CD4-positive, alpha-beta T cell treated with Interferon alpha-2 for 1 hour (primary cell): ENCODE data around the gene PNN.
"Not testable (repeated sequence)": the region's sequence is repeated elsewhere in the genome, so short reads cannot be mapped to it uniquely, and the experiment has no call there.

Experiments used
- DNase-seq, 2 donors: peaks; one replicate each; pipeline ENCODE4 v3.0.0-alpha.2; 2020 to 2022

The PNN gene

GRCh38 chr14:39174560-39175444 lies at the start of gene PNN:
Gene PNN, plus strand, starts transcription at chr14:39175254. Its CDS starts 26 bp downstream, at chr14:39175280.
- peak; percentile 98 to 99 for DNase-seq

DNA sequence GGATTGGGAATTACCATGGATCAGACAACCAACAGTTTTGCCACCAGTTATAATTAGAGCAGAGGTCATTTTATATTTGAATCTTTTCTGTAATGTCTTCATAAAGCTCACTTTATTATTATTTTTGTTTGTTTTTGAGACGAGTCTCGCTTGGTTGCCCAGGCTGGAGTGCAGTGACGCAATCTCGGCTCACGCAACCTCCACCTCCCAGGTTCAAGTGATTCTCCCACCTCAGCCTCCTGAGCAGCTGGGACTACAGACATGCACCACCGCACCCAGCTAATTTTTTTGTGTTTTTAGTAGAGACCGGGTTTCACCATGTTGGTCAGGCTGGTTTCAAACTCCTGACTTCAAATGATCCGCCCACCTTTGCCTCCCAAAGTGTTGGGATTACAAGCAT lies 37.2 kb upstream of the PNN start:
- DNase-seq: not testable (repeated sequence)

GRCh38 chr14:39138440-39138839 lies 36.6 kb upstream of the PNN start:
- DNase-seq: no peak

DNA sequence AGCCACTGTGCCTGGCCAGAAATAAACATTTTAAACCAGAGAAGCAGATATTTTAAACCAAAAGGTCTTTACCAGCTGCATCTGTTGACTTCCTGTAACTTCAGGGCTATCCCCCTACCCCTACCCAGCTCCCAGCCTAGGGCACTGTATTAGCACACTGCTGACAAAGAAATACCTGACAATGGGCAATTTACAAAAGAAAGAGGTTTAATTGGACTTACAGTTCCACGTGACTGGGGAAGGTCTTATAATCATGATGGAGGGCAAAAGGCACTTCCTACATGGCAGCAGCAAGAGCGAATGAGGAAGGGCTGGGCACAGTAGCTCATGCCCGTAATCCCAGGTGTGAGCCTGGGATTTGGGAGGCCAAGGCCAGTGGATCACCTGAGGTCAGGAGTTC lies 34.9 kb upstream of the PNN start:
- DNase-seq: no peak

DNA sequence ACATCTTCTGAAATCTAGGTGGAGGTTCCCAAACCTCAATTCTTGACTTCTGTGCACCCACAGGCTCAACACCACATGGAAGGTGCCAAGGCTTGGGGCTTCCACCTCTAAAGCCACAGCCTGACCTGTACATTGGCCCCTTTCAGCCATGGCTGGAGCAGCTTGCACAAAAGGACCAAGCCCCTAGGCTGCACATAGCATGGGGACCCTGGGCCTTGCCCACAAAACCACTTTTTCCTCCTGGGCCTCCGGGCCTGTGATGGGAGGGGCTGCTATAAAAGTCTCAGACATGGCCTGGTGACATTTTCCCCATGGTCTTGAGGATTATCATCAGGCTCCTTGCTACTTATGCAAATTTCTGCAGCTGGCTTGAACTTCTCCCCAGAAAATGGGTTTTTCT lies 33.4 kb upstream of the PNN start:
- not testable (repeated sequence) for DNase-seq

DNA sequence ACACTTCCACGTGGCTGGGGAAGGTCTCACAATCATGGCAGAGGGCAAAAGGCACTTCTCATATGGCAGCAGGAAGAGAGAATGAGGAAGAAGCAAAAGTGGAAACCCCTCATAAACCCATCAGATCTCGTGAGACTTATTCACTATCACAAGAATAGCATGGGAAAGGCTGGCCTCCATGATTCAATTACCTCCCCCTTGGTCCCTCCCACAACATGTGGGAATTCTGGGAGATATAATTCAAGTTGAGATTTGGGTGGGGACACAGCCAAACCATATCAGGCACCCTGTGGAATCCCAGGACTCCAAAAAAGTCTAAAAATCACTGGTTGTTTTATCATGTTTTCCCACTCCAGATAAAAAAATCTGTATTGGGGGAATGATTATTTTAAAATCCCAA lies 31.8 kb upstream of the PNN start:
- not testable (repeated sequence) for DNase-seq

DNA sequence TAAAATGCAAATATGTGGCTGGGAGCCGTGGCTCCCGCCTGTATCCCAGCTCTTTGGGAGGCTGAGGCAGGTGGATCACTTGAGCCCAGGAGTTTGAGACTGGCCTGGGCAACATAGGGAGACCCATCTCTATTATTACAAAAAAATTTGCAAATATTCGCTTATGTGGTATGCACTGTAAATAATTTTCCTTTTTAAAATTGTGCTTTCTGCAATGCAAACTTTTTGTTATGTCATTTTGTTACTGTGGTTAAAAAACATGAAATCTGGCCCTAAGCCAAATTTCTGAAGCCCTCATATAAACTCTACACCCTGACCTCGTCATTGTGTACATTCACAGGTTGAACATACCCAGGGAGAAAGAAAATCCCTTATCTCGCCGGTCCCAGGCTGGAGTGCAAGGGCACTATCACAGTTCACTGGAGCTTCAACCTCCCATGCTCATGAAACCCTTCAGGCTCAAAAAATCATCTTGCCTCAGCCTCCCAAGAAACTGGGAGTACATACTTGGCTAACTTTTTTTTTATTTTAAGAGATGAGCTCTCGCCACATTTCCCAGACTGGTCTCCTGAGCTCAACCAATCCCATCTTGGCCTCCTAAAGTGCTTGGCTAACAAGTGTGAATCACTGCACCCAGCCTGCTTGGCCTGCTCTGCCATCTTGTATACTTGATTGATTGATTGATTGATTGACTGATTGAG lies 29.6 kb upstream of the PNN start:
- no peak for DNase-seq

- DNase-seq: no peak
Observed at GRCh38 chr14:39154594-39155189, 20.4 kb upstream of the PNN start.

- no peak for DNase-seq
Observed at GRCh38 chr14:39157491-39157890, 17.6 kb upstream of the PNN start.

DNA sequence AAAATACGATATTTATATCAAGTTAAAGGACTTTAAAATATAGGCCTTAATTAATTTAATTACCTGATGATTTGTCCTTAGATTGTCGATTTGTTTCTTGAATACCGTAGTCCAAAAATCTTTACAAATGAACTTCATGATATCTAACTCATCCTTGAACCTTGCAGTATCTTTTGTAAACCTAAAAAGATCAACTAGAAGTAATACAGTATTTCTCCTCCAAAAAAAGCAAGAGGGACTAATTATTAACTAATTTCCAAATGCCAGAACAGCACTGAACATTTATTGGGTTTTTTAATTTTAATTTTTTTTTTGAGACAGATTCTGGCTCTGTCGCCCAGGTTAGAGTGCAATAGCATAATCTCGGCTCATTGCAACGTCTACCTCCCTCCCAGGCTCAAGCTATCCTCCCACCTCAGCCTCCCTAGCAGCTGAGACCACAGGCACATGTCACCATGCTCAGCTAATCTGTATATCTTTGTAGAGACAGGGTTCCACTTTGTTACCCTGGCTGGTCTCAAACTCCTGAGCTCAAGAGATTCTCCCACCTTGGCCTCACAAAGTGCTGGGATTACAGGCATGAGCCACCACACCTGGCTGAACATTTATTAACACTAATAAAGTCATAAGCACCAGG lies 16.7 kb upstream of the PNN start:
- no peak for DNase-seq

DNA sequence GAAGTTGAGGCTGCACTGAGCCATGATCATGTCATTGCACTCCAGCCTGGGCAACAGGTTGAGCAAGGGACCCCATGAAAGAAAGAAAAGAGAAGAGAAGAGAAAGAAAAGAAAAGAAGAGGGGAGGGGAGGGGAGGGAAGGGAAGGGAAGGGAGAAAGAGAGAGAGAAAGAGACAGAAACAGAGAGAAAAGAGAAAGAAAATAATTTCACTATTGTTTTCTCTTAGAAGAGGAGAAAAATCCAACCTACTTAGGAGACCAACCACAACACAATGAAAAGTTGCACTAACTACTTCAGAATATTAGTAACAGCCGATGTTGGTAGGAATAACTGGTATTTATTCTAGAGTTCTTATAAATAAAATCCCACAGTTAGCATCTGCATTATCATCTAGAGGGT lies 14.6 kb upstream of the PNN start:
- DNase-seq: no peak

- DNase-seq: not testable (repeated sequence)
Observed at GRCh38 chr14:39167797-39168320, 7.2 kb upstream of the PNN start.

DNA sequence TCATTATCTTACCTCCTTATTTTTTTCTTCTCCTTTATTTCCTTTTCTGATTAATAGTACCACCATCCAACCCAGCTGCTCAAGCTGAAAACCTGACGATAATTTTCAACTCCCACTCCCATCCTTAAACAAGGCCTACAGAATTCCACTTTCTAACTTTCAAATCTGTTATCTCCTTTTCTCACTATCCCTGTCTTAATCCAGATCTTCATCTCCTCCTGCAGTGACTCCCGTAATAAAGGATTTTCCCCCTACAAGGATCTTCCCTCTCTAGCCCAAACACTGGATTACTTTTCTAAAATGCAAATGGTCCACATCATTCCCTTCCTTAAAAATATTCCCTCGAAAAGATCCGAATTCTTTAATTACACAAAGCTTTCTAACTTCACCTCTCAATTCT lies 6.5 kb upstream of the PNN start:
- no peak for DNase-seq

- no peak for DNase-seq
Observed at GRCh38 chr14:39169541-39169900, 5.5 kb upstream of the PNN start.

GRCh38 chr14:39173198-39173597 lies 1.9 kb upstream of the PNN start:
- no peak for DNase-seq

DNA sequence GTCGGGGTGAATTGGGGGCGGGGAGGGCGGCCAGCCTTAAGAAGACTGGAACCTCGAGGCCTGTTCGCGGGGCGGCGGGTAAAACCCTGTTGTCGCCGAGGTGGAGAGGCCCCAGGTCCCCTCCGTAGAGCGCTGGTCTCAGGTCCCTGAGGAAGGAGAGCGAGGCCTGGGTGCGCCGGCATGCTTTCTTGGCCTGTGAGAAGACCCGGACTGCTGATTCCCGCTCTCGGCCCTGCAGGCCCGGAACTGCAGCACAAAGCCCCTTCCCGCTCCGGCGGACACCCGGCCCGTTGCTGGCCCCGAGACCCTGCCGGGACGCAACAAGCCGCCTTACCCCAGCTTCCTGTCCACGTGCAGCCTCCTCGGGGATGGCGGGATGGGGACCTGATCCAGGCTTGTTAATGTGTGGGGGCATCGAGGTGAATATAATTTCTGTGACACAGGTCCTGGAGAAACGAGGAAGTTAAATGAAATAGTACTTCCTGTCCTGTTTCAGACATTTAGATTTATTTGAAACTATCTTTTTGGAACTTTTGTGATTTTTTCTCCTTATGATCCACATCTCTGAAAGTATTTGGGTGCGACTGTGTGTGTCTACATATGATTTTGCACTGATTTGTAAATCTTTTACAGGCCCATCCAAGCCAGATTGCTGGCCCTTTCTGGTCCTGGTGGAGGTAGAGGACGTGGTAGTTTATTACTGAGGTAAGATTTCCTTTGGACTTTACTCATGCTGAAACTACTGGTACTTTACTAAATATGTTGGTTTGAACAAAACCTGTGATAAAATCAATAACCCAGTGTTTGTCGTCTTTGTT lies 600 bp downstream of the PNN start:
- DNase-seq: peak in 1 of 2 donors; percentile 9

- DNase-seq: no peak
Observed at GRCh38 chr14:39176263-39177167, 1.5 kb downstream of the PNN start.

- DNase-seq: no peak
Observed at GRCh38 chr14:39177168-39177545, 2.1 kb downstream of the PNN start.

- no peak for DNase-seq
Observed at GRCh38 chr14:39179042-39179441, 4.0 kb downstream of the PNN start.

- no peak for DNase-seq
Observed at GRCh38 chr14:39180553-39180952, 5.5 kb downstream of the PNN start.

DNA sequence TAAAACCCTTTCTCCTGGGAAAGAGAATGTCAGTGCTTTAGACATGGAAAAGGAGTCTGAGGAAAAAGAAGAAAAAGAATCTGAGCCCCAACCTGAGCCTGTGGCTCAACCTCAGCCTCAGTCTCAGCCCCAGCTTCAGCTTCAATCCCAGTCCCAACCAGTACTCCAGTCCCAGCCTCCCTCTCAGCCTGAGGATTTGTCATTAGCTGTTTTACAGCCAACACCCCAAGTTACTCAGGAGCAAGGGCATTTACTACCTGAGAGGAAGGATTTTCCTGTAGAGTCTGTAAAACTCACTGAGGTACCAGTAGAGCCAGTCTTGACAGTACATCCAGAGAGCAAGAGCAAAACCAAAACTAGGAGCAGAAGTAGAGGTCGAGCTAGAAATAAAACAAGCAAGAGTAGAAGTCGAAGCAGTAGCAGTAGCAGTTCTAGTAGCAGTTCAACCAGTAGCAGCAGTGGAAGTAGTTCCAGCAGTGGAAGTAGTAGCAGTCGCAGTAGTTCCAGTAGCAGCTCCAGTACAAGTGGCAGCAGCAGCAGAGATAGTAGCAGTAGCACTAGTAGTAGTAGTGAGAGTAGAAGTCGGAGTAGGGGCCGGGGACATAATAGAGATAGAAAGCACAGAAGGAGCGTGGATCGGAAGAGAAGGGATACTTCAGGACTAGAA lies 6.1 kb downstream of the PNN start:
- DNase-seq: no peak
